WTC11 (cell line): ENCODE measurements around the gene NR1I3. TPM values are rescaled to one million over a fixed set of nuclear protein-coding genes. Genes with fewer than 3 reads are reported as not detected.

ENCODE experiments used
- ATAC-seq: fragments of 200-7000 bp; cut with Tn5 transposase; 2 replicates; pipeline ENCODE4 v1.10.0; 2021; ENCODE audit warnings: mild to moderate bottlenecking, moderate library complexity
- CTCF ChIA-PET: fragments of 300-600 bp; sonication (Branson Sonifier 250); formaldehyde crosslinking; loops from one replicate; lab custom pipeline; 2021; ENCODE audit warnings: antibody characterized with exemption; lab: Charles Lee
- POLR2A ChIA-PET: fragments of 350-600 bp; sonication (Branson Sonifier 250); formaldehyde crosslinking; loops from one replicate; lab custom pipeline; 2021; ENCODE audit warnings: antibody characterized with exemption; lab: Charles Lee
- DNase-seq: peaks from one replicate; pipeline ENCODE4 v3.0.0; 2021; ENCODE audit warnings: low spot score
- H3K27ac Mint-ChIP-seq: 2 replicates; pipeline ENCODE4 v1.8.0; 2021; ENCODE audit warnings: mixed read lengths
- H3K27me3 Mint-ChIP-seq: 2 replicates; pipeline ENCODE4 v1.8.0; 2021; ENCODE audit warnings: low read depth, mild to moderate bottlenecking, moderate library complexity, mixed read lengths
- H3K36me3 Mint-ChIP-seq: 2 replicates; pipeline ENCODE4 v1.8.0; 2021; ENCODE audit warnings: mixed read lengths
- H3K4me1 Mint-ChIP-seq: 2 replicates; pipeline ENCODE4 v1.8.0; 2022; ENCODE audit warnings: mixed read lengths
- H3K4me3 Mint-ChIP-seq: 2 replicates; pipeline ENCODE4 v1.8.0; 2021; ENCODE audit warnings: mild to moderate bottlenecking, moderate library complexity, mixed read lengths
- H3K9me3 Mint-ChIP-seq: 2 replicates; pipeline ENCODE4 v1.8.0; 2021; ENCODE audit warnings: mixed read lengths
- AR ChIP-seq: fragments of 250-450 bp; sonication (Bioruptor Pico); IDR thresholded peaks from 2 replicates; pipeline ENCODE4 v1.9.0; 2021; ENCODE audit warnings: mild to moderate bottlenecking
- CBFB ChIP-seq: sonication (generic); formaldehyde crosslinking; IDR thresholded peaks from 2 replicates; pipeline ENCODE4 v1.8.1; 2022; ENCODE audit warnings: mild to moderate bottlenecking, low read depth, missing genetic modification reagents
- EMX1 ChIP-seq: fragments of 250-450 bp; sonication (Bioruptor Pico); IDR thresholded peaks from 2 replicates; pipeline ENCODE4 v1.8.0; 2021; ENCODE audit warnings: mild to moderate bottlenecking
- ETV6 ChIP-seq: sonication (generic); formaldehyde crosslinking; IDR thresholded peaks from 2 replicates; pipeline ENCODE4 v1.8.1; 2022; ENCODE audit warnings: mild to moderate bottlenecking, missing genetic modification reagents
- FOXJ3 ChIP-seq: sonication (generic); formaldehyde crosslinking; IDR thresholded peaks from 2 replicates; pipeline ENCODE4 v1.9.0; 2021; ENCODE audit warnings: missing genetic modification reagents, mild to moderate bottlenecking, borderline replicate concordance
- FOXP4 ChIP-seq: sonication (generic); formaldehyde crosslinking; IDR thresholded peaks from 2 replicates; pipeline ENCODE4 v1.8.0; 2022; ENCODE audit warnings: mild to moderate bottlenecking, missing genetic modification reagents
- HMGA2 ChIP-seq: fragments of 250-450 bp; sonication (Bioruptor Pico); IDR thresholded peaks from 2 replicates; pipeline ENCODE4 v1.4.0; 2021; ENCODE audit warnings: mild to moderate bottlenecking, moderate library complexity
- NFE2L1 ChIP-seq: sonication (generic); formaldehyde crosslinking; IDR thresholded peaks from 2 replicates; pipeline ENCODE4 v1.8.1; 2023; ENCODE audit warnings: missing genetic modification reagents
- NR1H2 ChIP-seq: sonication (generic); formaldehyde crosslinking; IDR thresholded peaks from 2 replicates; pipeline ENCODE4 v1.9.0; 2021; ENCODE audit warnings: mild to moderate bottlenecking, moderate library complexity, missing genetic modification reagents
- NR2C2 ChIP-seq: sonication (generic); formaldehyde crosslinking; IDR thresholded peaks from 2 replicates; pipeline ENCODE4 v1.8.0; 2022; ENCODE audit warnings: mild to moderate bottlenecking, missing genetic modification reagents
- OVOL2 ChIP-seq: fragments of 250-450 bp; sonication (Bioruptor Pico); IDR thresholded peaks from 2 replicates; pipeline ENCODE4 v1.9.0; 2021; ENCODE audit warnings: mild to moderate bottlenecking, borderline replicate concordance
- RELA ChIP-seq: sonication (generic); formaldehyde crosslinking; IDR thresholded peaks from 2 replicates; pipeline ENCODE4 v1.8.1; 2022; ENCODE audit warnings: missing genetic modification reagents, mild to moderate bottlenecking, borderline replicate concordance
- SMAD4 ChIP-seq: sonication (generic); formaldehyde crosslinking; IDR thresholded peaks from 2 replicates; pipeline ENCODE4 v1.8.0; 2022; ENCODE audit warnings: mild to moderate bottlenecking, missing genetic modification reagents
- SP1 ChIP-seq: sonication (generic); formaldehyde crosslinking; conservative IDR thresholded peaks from 2 replicates; pipeline ENCODE4 v1.8.1; 2022; ENCODE audit warnings: missing genetic modification reagents
- TEAD4 ChIP-seq: sonication (generic); formaldehyde crosslinking; IDR thresholded peaks from 2 replicates; pipeline ENCODE4 v1.8.0; 2022; ENCODE audit warnings: mild to moderate bottlenecking, missing genetic modification reagents
- ZNF232 ChIP-seq: sonication (generic); formaldehyde crosslinking; IDR thresholded peaks from 2 replicates; pipeline ENCODE4 v1.8.0; 2022; ENCODE audit warnings: mild to moderate bottlenecking, missing genetic modification reagents
- ZNF423 ChIP-seq: fragments of 250-450 bp; sonication (Bioruptor Pico); IDR thresholded peaks from 2 replicates; pipeline ENCODE4 v2.1.2; 2022; ENCODE audit warnings: mild to moderate bottlenecking, moderate library complexity
- ZNF425 ChIP-seq: fragments of 250-450 bp; sonication (Bioruptor Pico); conservative IDR thresholded peaks from 2 replicates; pipeline ENCODE4 v1.9.0; 2021; ENCODE audit warnings: mild to moderate bottlenecking
- ZNF671 ChIP-seq: fragments of 250-450 bp; sonication (Bioruptor Pico); IDR thresholded peaks from 2 replicates; pipeline ENCODE4 v1.8.0; 2021; ENCODE audit warnings: mild to moderate bottlenecking
- total RNA-seq: library from RNA; stranded (reverse); gene quantifications from 3 replicates; pipeline ENCODE4 v1.2.3, GENCODE V29; 2021
- TF ChIP-seq, protein P1 (sequence below): sonication (generic); formaldehyde crosslinking; IDR thresholded peaks from 2 replicates; pipeline ENCODE4 v1.8.1; 2023; ENCODE audit warnings: mild to moderate bottlenecking, missing genetic modification reagents, moderate library complexity

The NR1I3 gene
- total RNA-seq, 1 experiment from 2014 or later: not detected

- Mint-ChIP-seq H3K27me3 (no peaks in the 10 kb centered on the region), H3K4me1 (peaks cover 15% of the 10 kb centered on the region), H3K9me3 (no peaks in the 10 kb centered on the region), H3K27ac (no peak overlapping the region), H3K4me3 (no peak overlapping the region), H3K36me3 (0 out of 2 replicates have a peak, but pooled peaks cover 3% of the 10 kb centered on the region)
- ATAC-seq: no peak
- no peak for DNase-seq
- ChIA-PET POLR2A (no interaction called here), CTCF (no interaction called here)
- TF ChIP-seq HMGA2 (CRISPR knock-in tag): no peak
Measured at GRCh38 chr1:161189036-161189435, 49.0 kb downstream of the NR1I3 start.

- ATAC-seq (no peak), DNase-seq (no peak)
- no peak overlapping the region for H3K4me3 Mint-ChIP-seq
- H3K4me1 Mint-ChIP-seq: peaks cover 15% of the 10 kb centered on the region
- no peaks in the 10 kb centered on the region for H3K27me3 Mint-ChIP-seq
- TF ChIP-seq ZNF423 (CRISPR knock-in tag): no peak
- no peak for TF ChIP-seq NFE2L1 (CRISPR knock-in tag)
- no peak for TF ChIP-seq RELA (CRISPR knock-in tag)
- no peak for TF ChIP-seq SP1 (CRISPR knock-in tag)
- TF ChIP-seq CBFB (CRISPR knock-in tag): no peak
- no peak for TF ChIP-seq NR2C2 (CRISPR knock-in tag)
- no peak for TF ChIP-seq ZNF425 (CRISPR knock-in tag)
- TF ChIP-seq, protein P1, sequence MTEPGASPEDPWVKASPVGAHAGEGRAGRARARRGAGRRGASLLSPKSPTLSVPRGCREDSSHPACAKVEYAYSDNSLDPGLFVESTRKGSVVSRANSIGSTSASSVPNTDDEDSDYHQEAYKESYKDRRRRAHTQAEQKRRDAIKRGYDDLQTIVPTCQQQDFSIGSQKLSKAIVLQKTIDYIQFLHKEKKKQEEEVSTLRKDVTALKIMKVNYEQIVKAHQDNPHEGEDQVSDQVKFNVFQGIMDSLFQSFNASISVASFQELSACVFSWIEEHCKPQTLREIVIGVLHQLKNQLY (CRISPR knock-in tag): no peak
- TF ChIP-seq ZNF232 (CRISPR knock-in tag): no peak
- no peak for TF ChIP-seq OVOL2 (CRISPR knock-in tag)
- no peak for TF ChIP-seq AR (CRISPR knock-in tag)
- TF ChIP-seq ETV6: no peak
- TF ChIP-seq NR1H2 (CRISPR knock-in tag): no peak
- TF ChIP-seq TEAD4 (CRISPR knock-in tag): no peak
- TF ChIP-seq ZNF671 (CRISPR knock-in tag): no peak
- no peak for TF ChIP-seq SMAD4 (CRISPR knock-in tag)
- no peak for TF ChIP-seq FOXJ3
- no peak for TF ChIP-seq FOXP4 (CRISPR knock-in tag)
- TF ChIP-seq EMX1 (CRISPR knock-in tag): no peak
- H3K9me3 Mint-ChIP-seq: no peaks in the 10 kb centered on the region
- H3K36me3 Mint-ChIP-seq: 0 out of 2 replicates have a peak, but pooled peaks cover 3% of the 10 kb centered on the region
- CTCF ChIA-PET: interaction anchor here (0.7 kb wide), 1 partner anchor 9 kb away, joined by 7 read pairs; no protein-coding TSS in a partner anchor
- POLR2A ChIA-PET: interaction anchor here (0.7 kb wide), 1 partner anchor 109 kb away, joined by 7 read pairs; no protein-coding TSS in a partner anchor
- no peak overlapping the region for H3K27ac Mint-ChIP-seq
Measured at GRCh38 chr1:161188381-161188780, 49.6 kb downstream of the NR1I3 start.
